Measurements from ENCODE around the gene SEC22C. TPM values are rescaled to one million over a fixed set of nuclear protein-coding genes. Genes with fewer than 3 reads are reported as not detected.
"Not testable (repeated sequence)": the region's sequence is repeated elsewhere in the genome, so short reads cannot be mapped to it uniquely, and the experiment has no call there.

The SEC22C gene
- total and polyA plus RNA-seq, 4 donors = 23.3 to 61.4 (median 35.0) TPM

DNA sequence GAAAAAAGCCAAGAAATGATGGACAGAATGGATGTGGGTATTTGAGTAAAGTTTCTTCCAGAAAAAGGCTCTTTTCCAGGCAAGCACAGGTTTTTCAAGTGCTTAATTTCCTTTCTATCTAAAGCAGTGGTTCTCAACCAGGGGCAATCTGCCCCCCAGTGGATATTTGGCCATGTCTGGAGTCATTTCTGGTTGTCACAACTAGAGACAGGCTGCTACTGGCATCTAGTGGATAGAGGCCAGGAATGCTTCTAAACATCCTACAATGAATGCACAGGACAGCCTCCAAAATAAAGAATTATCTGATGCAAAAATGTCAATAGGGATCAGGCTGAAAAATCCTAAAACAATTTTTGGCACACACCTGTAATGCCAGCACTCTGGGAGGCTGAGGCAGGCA, 23.9 kb downstream of the SEC22C start:
- TF ChIP-seq, protein P1, sequence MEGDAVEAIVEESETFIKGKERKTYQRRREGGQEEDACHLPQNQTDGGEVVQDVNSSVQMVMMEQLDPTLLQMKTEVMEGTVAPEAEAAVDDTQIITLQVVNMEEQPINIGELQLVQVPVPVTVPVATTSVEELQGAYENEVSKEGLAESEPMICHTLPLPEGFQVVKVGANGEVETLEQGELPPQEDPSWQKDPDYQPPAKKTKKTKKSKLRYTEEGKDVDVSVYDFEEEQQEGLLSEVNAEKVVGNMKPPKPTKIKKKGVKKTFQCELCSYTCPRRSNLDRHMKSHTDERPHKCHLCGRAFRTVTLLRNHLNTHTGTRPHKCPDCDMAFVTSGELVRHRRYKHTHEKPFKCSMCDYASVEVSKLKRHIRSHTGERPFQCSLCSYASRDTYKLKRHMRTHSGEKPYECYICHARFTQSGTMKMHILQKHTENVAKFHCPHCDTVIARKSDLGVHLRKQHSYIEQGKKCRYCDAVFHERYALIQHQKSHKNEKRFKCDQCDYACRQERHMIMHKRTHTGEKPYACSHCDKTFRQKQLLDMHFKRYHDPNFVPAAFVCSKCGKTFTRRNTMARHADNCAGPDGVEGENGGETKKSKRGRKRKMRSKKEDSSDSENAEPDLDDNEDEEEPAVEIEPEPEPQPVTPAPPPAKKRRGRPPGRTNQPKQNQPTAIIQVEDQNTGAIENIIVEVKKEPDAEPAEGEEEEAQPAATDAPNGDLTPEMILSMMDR (IDR thresholded peaks at IDR 0.05; ENCODE audit: control extremely low read depth, extremely low read depth) = peak; percentile 54
- no peak for ATAC-seq (ENCODE audit: insufficient read depth, low FRiP score)
- Histone ChIP-seq H3K9ac (ENCODE audit: insufficient read depth in 1 of 2, low read length in 2 of 2) (no peak overlapping the region), H3K4me3 (no peak overlapping the region), H3K27me3 (ENCODE audit: control insufficient read depth in 3 of 3, insufficient read depth in 3 of 3, low read length in 2 of 3) (no peaks in the 10 kb centered on the region), H3K4me1 (ENCODE audit: control insufficient read depth in 5 of 5, insufficient read depth in 5 of 5, low read length in 5 of 5) (no peaks in the 10 kb centered on the region), H3K36me3 (ENCODE audit: control insufficient read depth in 4 of 4, insufficient read depth in 4 of 4, low read length in 4 of 4) (peaks cover 30 to 52% (median 42%) of the 10 kb centered on the region in 4 donors), H3K9me3 (ENCODE audit: control insufficient read depth in 4 of 4, insufficient read depth in 3 of 4, low read length in 3 of 4) (no peaks in the 10 kb centered on the region), H3K27ac (ENCODE audit: low read depth in 1 of 2, low read length in 1 of 2) (no peak overlapping the region)
- DNase-seq = no peak

DNA sequence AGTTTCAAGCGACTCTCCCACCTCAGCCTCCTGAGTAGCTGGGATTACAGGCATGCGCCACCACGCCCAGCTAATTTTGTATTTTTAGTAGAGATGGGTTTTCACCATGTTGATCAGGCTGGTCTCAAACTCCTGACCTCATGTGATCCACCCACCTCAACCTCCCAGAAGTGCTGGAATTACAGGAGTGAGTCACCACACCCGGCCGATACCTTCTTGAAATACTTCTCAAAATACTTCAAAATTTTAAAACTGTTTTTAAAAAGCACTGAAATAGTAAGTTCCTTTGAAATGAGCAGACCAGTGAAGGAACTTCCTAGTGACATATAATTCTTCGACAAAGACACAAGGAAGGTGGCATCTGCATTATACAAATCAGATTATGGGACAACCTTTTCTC, 24.9 kb downstream of the SEC22C start:
- not testable (repeated sequence) for H3K4me1 ChIP-seq (ENCODE audit: control insufficient read depth in 5 of 5, insufficient read depth in 5 of 5, low read length in 5 of 5); DNase-seq; ATAC-seq (ENCODE audit: insufficient read depth, low FRiP score); H3K4me3 ChIP-seq; H3K9me3 ChIP-seq (ENCODE audit: control insufficient read depth in 4 of 4, insufficient read depth in 3 of 4, low read length in 3 of 4); H3K9ac ChIP-seq (ENCODE audit: insufficient read depth in 1 of 2, low read length in 2 of 2); H3K27me3 ChIP-seq (ENCODE audit: control insufficient read depth in 3 of 3, insufficient read depth in 3 of 3, low read length in 2 of 3)
- 84 to 95% methylated on average over 6 of the region's 6 CpGs for WGBS, 2 donors
- H3K27ac ChIP-seq (ENCODE audit: low read depth in 1 of 2, low read length in 1 of 2) = peak overlapping the region in 1 of 2 donors; percentile 24
- peaks cover 30 to 54% (median 43%) of the 10 kb centered on the region in 4 donors for H3K36me3 ChIP-seq (ENCODE audit: control insufficient read depth in 4 of 4, insufficient read depth in 4 of 4, low read length in 4 of 4)

DNA sequence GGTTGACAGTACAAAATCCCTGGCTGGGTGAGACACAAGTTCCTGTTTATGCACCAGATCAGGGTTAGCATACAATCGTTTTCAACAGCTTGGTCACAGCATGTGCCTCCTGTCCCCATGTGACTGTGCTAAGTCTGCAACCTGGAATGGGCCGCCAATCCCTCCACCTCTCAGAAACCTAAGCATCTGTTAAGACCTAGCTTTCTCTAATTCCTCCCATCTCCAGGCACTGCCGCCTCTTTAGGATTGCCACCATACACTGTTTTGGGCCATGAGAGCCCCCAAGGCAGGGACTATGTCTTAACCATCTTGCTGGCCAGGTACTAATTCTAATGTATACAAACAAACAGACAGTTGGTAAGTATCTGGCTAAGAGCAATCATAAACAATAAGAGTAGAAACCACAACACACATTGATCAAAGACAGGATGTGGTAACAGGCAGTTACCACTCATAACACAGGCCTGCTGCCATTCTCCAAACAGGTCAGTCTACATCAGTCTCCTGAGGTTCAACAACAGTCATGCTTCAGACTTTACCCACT, 25.6 kb downstream of the SEC22C start:
- ATAC-seq (ENCODE audit: insufficient read depth, low FRiP score) (no peak), DNase-seq (peak in 1 of 3 donors; percentile 29)
- no peaks in the 10 kb centered on the region for H3K4me1 ChIP-seq (ENCODE audit: control insufficient read depth in 5 of 5, insufficient read depth in 5 of 5, low read length in 5 of 5)
- H3K9ac ChIP-seq (ENCODE audit: insufficient read depth in 1 of 2, low read length in 2 of 2) = no peak overlapping the region
- WGBS, 2 donors = 60 to 69% methylated on average over 3 of the region's 3 CpGs
- H3K27ac ChIP-seq (ENCODE audit: low read depth in 1 of 2, low read length in 1 of 2) = peak overlapping the region in 1 of 2 donors; percentile 24
- no peaks in the 10 kb centered on the region for H3K9me3 ChIP-seq (ENCODE audit: control insufficient read depth in 4 of 4, insufficient read depth in 3 of 4, low read length in 3 of 4)
- H3K36me3 ChIP-seq (ENCODE audit: control insufficient read depth in 4 of 4, insufficient read depth in 4 of 4, low read length in 4 of 4) = peaks cover 30 to 52% (median 43%) of the 10 kb centered on the region in 4 donors
- TF ChIP-seq, protein P1 (IDR thresholded peaks at IDR 0.05; ENCODE audit: control extremely low read depth, extremely low read depth) = no peak
- H3K4me3 ChIP-seq = no peak overlapping the region
- no peaks in the 10 kb centered on the region for H3K27me3 ChIP-seq (ENCODE audit: control insufficient read depth in 3 of 3, insufficient read depth in 3 of 3, low read length in 2 of 3)

DNA sequence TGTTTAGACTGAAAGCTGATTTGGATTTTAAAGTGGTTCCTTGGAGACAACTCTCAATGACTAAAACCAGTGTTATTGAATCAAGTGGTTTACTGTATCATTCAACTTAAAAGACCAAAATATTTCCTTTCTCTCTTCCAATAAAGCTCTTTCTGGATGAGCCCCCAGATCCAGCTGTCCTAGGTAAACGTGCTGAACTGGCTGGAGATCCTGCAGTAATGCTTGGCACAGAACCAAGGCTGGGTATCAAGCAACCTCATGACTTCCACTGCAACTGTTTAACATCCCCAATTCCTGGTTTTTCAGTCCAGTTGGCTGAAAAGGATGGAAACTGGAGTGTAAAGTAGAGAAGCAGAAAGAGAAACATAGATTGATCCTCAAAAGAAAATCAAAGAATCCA, 28.9 kb downstream of the SEC22C start:
- ATAC-seq (ENCODE audit: insufficient read depth, low FRiP score) = no peak
- Histone ChIP-seq H3K27ac (ENCODE audit: low read depth in 1 of 2, low read length in 1 of 2) (no peak overlapping the region), H3K4me1 (ENCODE audit: control insufficient read depth in 5 of 5, insufficient read depth in 5 of 5, low read length in 5 of 5) (no peaks in the 10 kb centered on the region), H3K27me3 (ENCODE audit: control insufficient read depth in 3 of 3, insufficient read depth in 3 of 3, low read length in 2 of 3) (no peaks in the 10 kb centered on the region), H3K4me3 (no peak overlapping the region), H3K9me3 (ENCODE audit: control insufficient read depth in 4 of 4, insufficient read depth in 3 of 4, low read length in 3 of 4) (no peaks in the 10 kb centered on the region), H3K9ac (ENCODE audit: insufficient read depth in 1 of 2, low read length in 2 of 2) (no peak overlapping the region), H3K36me3 (ENCODE audit: control insufficient read depth in 4 of 4, insufficient read depth in 4 of 4, low read length in 4 of 4) (peaks cover 29 to 46% (median 37%) of the 10 kb centered on the region in 4 donors)
- 33 to 43% methylated on average over 1 of the region's 1 CpG for WGBS, 2 donors
- no peak for DNase-seq
- TF ChIP-seq, protein P1 (IDR thresholded peaks at IDR 0.05; ENCODE audit: control extremely low read depth, extremely low read depth) = no peak
